Myocyte (in vitro differentiated cells): ENCODE measurements around the gene PYGB. TPM values are rescaled to one million over a fixed set of nuclear protein-coding genes. Genes with fewer than 3 reads are reported as not detected.
A peak's percentile ranks its signal among the peaks of the same experiment; 100 is the strongest.

Source experiments
- DNase-seq: peaks from one replicate; pipeline ENCODE4 v3.0.0-alpha.2; 2012; ENCODE audit warnings: low read depth
- polyA plus RNA-seq: library from polyadenylated mRNA; unstranded; fragments of >200 nt; gene quantifications from one replicate; pipeline ENCODE4 v1.2.1, GENCODE V29; 2012; ENCODE audit warnings: missing spikeins
- total RNA-seq: library from RNA; depleted of rRNA; stranded (reverse); fragments of >200 nt; gene quantifications from 2 replicates; pipeline ENCODE4 v1.2.3, GENCODE V29; 2014

The PYGB gene
- total RNA-seq, result 48.9 and 55.6 TPM in 2 replicates
- polyA plus RNA-seq, result 93.4 TPM

DNA sequence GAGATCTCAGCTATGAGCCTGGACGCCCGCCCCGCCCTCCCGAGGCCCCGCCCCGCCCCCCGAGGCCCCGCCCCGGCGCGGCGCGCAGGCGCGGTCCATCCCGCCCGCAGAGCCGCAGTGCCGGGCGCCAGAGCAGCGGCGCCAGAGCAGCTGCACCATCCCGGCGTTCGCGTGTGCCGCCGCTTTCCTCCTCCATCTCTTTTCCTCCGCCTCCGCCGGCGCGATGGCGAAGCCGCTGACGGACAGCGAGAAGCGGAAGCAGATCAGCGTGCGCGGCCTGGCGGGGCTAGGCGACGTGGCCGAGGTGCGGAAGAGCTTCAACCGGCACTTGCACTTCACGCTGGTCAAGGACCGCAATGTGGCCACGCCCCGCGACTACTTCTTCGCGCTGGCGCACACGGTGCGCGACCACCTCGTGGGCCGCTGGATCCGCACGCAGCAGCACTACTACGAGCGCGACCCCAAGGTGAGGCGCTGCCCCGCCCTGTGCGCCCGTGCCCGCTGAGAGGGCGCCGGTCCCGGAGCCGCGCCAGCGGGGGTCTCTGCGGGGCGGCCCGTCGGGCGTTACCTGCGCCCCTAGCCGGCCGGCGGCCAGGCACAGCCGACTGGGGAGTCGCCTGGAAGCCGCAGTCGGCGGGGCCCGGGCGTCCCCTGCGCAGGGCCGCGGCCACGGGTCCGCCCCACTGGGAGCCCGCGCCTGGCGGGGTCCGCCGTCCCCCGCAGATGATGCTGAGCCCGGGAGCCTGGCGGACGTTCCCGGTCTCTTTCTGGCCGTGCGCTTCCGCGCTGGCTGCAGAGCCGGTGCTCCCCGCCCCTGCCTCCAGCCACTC is at the start of gene PYGB:
PYGB (plus strand) TSS at position 130 of the 830 bp plus-strand sequence; CDS start at position 224, 94 bp downstream.
- DNase-seq, result peak; percentile 83

DNA sequence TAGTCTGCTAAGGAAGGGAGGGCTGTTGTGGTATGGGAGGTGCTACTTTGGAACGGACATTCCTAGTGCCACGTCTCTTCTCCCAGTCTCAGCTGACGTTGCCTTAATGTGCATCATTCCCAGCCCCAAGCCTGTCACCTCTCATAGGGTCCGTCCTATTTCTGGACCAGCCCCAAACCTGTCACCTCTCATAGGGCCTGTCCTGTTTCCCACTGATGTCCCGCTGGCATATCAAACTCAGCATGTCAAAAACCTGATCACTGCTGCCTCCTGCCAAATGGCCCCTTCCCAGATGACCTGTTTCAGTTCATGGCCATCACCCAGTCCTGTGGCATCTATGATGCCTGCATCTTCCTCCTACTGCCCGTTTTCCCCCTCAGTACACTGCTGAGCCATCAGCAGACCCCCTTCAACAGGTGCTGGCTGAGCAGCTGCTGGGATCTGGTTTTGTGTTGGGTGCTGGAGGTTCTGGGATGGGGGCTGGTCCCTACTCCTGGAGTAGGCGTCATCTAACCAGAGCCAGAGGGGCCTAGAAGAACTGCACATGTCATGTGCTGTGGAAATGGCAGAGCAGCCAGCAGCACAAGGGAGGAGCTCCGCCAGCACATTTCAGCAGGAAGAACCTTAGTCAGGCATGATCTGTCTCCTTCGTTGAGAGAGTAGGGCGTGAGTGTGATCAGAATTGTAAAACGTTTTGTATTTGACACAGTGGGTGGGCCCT is 49.1 kb upstream of the PYGB start:
- peak; percentile 31 for DNase-seq

GRCh38 chr20:25199473-25200260 is 48.2 kb upstream of the PYGB start:
- no peak for DNase-seq

DNA sequence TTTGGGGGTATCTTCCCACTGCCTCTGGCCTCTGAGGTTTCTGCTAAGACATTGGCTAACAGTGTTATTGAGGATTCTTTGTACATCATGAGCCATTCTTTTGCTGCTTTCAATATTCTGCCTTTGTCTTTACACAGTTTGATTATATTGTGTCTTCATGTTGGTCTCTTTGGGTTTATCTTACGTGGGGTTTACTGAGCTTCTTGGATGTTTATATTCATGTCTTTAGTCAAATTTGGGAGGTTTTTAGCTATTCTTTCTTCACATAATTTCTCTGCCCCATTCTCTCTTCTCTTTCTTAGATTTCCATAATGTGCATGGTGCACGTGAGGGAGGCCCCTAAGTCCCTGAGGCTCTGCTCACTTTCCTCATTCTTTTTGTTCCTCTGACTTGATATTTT is 44.8 kb upstream of the PYGB start:
- no peak for DNase-seq

GRCh38 chr20:25203871-25204320 is 44.0 kb upstream of the PYGB start:
- no peak for DNase-seq

- DNase-seq, result no peak
These were observed 43.2 kb upstream of the PYGB start for GRCh38 chr20:25204550-25205276.

GRCh38 chr20:25205277-25206062 is 42.4 kb upstream of the PYGB start:
- peak; percentile 49 for DNase-seq

DNA sequence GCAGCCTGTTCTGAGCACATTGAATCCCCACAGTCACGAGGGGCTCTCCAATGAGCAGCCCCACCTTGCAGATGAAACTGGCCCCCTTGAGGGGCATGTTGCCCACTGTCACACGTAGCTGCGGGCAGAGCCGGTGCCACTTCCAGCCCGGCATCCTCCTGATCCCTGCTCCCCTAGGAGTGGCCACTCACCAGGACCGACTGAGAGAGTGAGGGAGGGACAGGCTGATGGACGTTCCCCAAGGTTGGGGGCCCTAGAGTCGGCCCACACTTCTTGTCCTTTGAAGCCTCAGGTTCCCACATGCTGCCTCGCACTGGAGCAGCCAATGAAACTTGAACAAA is 41.9 kb upstream of the PYGB start:
- no peak for DNase-seq

DNA sequence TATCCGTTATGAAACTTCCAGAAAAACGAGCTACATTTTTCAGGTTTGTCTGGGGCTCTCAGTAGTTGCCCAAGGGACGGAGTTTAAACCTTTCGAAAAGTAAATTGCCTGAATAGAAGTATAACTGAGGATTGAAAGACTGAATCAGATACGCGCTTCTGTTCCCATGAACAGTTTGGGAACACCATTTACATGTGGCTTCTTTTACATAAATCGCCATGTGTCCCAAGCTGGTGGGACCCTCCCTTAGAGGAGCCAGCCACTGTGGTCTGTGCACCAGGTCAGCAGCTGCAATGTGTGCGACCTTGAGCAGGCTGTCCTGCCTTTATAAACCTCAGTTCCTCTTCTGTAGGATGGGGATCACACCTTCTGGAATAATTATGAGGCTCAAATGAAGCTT is 41.3 kb upstream of the PYGB start:
- no peak for DNase-seq

DNA sequence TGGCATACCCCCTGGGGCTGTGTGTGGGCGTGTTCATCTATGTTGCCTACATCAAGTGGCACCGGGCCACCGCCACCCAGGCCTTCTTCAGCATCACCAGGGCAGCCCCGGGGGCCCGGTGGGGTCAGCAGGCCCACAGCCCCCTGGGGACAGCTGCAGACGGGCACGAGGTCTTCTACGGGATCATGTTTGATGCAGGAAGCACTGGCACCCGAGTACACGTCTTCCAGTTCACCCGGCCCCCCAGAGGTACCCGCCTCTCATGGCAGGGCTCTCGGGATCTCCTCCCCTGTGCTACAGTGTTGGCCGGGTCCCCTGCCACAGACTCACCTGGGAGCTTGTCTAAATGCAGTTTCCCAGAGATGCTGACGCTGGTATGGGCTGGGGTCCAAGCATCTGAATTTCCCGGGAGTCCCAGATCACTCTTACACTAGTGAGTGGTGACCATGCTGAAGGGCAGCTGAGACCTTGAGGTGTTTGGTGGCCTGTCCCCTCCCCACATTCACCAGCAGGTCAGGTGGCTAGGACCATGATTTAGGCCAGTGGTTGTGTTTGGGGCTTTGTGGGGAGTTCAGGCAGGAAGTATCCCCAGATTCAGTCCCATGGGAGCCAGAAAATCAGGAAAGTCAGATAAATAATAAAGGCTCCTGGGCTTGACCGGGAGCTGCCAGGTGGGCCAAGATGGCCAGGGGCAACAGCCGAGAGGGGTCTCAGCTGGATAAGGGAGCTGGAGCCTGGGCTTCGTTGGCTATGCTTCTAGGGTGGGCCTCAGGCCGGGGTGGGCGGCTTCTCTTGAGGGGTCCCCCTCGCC is 40.5 kb upstream of the PYGB start:
- DNase-seq, result no peak

- DNase-seq, result no peak
These were observed 39.8 kb upstream of the PYGB start for GRCh38 chr20:25207960-25208534.

GRCh38 chr20:25209400-25209799 is 38.5 kb upstream of the PYGB start:
- DNase-seq, result no peak

- DNase-seq, result no peak
These were observed 38.0 kb upstream of the PYGB start for GRCh38 chr20:25209911-25210310.

GRCh38 chr20:25211273-25211672 is 36.6 kb upstream of the PYGB start:
- no peak for DNase-seq

DNA sequence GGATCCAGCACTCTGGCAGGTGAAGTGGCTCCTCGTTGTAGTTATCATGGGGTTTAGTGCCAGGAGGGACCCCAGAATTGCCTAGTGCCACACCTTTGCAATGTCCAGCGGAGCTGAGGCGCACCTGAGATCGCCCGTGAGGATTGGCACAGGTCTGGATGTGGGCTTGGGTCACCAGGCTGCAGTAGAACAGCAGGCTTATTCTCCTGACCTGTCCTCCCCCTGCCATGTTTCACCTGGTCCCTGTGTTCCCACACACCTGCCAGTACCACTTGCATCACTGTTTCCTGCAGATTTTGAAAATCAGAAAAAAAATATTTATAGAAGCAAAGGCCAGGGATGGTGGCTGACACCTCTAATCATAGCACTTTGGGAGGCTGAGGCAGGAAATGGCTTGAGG is 35.6 kb upstream of the PYGB start:
- DNase-seq, result no peak

DNA sequence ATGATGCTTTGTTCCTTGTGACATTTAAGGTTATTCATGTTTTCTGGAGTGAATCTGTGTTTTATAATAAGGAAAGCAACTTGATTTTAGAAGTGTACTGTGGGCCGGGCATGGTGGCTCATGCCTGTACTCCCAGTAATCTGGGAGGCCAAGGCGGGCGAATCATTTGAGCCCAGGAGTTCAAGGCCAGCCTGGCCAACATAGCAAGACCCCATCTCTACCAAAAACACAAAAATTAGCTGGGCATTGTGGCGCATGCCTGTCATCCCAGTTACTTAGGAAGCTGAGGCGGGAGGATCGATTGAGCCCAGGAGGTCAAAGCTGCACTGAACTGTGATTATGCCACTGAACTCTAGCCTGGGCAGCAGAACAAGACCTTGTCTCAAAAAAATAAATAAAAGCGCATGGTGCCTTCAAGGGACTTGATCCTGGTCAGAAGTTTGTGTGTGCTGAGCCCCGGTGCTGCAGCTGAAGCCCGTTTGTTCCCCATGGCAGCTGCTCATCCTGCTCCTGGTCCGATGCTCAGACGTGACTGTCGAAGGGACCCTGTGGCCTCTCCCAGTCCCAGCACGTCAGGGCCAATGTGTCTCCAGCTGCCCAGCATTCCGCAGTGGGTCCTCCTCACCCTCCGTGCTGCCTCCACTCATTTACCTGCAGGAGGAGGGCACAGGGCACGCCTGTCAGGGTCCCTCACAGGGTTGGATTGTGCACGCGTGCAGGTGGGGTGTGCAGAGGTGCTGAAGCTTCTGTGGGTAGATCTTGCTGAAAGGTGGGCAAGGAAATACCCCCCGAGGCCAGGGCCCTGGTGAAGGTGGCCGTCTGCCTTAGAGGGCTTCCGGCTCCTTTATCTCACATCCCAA is 34.1 kb upstream of the PYGB start:
- no peak for DNase-seq

- no peak for DNase-seq
These were observed 33.5 kb upstream of the PYGB start for GRCh38 chr20:25214426-25214790.

- no peak for DNase-seq
These were observed 33.1 kb upstream of the PYGB start for GRCh38 chr20:25214819-25215218.
